GM18909 (cell line): Measurements from ENCODE around the gene SGSM1.
"Not testable (repeated sequence)": the region's sequence is repeated elsewhere in the genome, so short reads cannot be mapped to it uniquely, and the experiment has no call there.

ENCODE experiments used
- ATAC-seq: cut with Tn5 transposase; IDR thresholded peaks from one replicate; pipeline ENCODE4 v1.9.1; 2021; ENCODE audit warnings: mild to moderate bottlenecking; ENCODE audit not compliant: unreplicated experiment, poor library complexity

The SGSM1 gene

DNA sequence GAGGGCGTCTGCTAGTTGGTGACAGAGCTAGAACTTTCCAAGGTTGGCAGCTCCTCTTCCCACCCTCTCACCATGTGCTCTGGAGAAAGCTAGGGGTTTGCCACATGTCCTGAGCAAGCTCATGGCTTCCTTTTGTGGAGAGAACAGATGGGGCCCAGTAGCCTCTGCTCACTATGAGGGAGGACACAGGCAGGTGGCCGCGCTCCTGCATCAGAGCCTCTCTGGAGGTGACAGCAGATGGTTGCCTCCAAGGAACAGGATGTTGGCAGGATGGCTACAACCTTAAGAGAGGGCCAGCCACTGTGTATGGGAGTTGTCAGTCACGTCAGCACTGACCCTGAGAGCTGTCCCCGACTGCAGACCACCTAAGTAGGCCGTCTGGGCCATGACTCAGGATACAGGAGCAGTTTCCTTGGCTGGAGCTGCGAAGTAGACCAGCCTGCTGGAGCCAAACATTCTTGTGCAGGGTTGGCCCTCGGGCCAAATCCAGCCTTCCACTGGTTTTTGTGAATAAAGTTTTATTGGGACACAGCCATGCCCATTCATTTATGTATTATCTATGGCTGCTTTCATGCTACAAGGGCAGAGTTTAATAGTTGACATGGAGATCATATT, 28.0 kb downstream of the SGSM1 start:
- ATAC-seq = no peak

DNA sequence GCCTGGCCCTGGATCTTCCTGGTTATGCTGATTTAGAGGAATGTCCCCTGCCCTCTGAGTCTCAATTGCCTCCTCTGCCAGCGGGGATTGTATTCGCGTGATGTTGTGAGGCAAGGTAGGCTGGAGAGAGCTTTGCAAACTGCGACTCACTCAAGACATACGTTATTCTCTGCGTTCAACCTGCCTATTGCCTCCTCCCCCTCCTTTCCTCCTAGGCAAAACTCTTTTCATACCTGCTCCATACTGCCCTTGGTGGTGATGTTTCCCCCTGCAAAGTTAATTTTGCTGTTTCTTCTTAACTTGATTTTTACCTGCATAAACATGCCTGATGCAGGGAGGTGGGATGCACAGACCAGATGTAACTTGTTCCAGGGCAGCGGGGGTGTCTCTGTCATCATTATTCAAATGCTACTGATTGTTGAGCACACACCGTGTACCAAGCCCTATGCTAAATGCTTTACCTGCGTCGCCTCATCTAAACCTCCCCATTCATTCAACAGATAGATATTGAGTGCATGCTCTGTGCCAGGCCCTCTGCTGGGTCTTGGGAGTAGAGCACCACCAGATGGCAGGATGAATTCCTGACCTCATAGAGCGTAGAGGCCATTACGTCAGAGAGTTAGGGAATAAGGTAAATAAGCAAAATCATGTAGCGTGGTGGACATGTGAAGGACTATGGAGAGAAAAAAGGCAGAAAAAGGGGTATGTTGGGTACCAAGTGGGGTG, 29.0 kb downstream of the SGSM1 start:
- no peak for ATAC-seq

DNA sequence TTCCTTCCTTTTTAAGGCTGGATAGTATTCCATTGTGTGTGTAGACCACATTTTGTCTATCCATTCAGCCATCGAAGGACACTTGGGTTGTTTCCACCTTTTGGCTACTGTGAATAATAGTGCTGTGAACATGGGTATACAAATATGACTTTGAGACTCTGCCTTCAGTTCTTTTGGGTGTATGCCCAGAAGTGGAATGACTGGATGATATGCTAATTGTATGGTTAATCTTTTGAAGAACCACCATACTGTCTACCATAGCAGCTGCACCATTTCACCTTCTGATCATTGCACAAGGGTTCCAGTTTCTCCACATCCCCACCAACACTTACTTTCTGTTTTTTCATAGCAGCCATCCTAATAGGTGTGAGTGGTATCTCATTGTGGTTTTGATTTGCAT, 30.3 kb downstream of the SGSM1 start:
- no peak for ATAC-seq

DNA sequence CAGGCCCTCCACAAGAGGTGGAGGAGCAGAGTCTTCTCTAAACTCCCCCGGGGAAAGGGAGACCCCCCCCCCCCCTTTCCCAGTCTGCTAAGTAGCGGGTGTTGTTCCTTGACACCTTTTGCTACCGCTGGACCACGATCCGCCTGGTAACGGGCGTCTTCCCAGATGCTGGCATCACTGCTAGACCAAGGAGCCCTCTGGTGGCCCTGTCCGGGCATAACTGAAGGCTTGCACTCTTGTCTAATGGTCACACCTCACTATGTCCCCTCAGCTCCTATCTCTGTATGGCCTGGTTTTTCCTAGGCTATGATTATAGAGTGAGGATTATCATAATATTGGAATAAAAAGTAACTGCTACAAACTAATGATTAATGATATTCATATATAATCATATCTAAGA, 31.5 kb downstream of the SGSM1 start:
- ATAC-seq = not testable (repeated sequence)

DNA sequence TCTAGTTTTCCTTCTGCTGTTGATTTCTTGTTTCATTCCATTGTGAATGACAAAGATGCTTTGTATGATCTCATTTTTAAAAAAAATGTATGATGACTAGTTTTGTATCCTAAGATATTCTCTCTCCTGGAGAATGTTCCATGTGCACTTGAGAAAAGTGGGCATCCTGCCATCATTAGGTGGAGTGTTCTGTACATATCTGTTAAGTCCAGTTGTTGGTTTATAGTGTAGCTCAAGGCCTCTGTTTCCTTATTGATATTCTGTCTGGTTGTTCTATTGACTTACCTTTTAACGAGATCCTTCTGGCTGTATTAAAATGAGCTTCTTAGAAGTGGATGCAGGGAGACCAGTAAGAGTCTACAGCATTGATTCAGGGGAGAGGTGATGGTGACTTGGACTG, 35.2 kb downstream of the SGSM1 start:
- no peak for ATAC-seq

DNA sequence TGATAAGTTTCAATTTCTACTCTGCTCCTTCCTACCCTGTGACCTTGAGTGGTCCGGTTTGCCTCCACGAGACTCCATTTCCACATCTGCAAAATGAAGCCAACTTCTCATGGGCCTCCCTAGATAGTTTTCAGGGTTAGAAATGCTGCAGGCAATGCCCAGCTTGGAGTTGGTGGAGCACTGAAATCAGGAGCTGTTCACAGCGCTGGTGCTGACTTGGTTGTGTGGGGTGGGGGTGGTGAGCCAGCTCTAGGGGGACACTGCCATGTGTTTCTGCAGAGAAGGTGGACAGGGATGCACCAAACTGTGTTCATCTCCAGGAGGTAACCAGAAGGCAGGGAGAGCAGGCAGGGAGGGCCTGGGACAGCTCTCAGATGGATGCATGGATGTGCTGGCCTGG, 37.0 kb downstream of the SGSM1 start:
- no peak for ATAC-seq

DNA sequence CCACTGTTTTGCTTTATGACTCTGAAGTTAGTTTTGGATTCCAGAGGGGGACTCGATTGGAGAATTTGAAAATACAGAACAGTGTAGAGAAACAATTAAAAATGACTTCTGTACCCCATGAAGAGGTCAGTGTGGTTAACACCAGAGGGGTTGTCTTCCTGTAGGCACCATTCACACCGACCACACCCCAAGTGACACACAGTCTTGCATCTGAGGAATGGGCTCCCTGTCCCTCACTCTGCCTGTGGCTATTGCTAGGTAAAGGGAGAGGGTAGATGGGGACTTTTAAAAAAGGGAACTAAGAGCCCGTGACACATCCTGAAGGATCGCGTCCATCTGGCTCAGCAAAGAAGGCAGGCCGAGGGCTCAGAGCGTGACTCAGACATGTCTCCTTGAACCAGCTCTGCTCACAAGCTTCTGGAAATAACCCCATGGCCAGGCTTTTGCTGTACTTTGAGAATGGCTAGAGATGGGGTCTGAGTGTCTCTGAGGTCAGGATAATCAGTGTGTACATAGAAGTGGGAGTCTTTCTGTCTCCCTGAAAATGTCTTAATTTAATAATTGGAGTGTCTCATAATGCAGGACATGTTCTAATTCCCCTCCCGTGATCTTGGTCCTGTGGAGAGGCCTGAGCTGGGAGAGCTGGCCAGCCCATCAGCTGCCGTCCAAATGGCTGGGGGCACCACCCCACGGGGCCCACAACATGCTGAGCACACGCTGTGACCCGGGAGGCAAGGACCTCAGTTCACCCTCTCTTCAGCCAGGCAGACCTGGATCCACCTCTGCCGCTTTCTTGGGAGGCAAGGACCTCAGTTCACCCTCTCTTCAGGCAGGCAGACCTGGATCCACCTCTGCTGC, 39.3 kb downstream of the SGSM1 start:
- no peak for ATAC-seq

DNA sequence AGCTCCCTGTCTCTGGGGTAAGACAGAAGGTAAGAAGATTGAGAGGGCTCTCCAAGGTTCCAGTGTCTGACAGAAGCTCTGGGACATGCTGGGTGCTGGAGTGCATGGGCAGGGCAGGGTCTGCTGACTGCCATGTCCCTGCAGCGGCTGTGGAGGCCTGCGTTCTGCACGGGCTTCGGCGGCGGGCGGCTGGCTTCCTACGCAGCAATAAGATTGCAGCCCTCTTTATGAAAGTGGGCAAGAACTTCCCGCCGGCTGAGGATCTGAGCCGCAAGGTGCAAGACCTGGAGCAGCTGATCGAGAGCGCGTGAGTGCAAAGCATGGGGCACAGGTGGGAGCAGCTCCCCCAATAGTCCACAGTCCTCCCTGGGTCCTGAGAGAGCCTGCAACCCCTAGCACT, 41.5 kb downstream of the SGSM1 start:
- no peak for ATAC-seq

DNA sequence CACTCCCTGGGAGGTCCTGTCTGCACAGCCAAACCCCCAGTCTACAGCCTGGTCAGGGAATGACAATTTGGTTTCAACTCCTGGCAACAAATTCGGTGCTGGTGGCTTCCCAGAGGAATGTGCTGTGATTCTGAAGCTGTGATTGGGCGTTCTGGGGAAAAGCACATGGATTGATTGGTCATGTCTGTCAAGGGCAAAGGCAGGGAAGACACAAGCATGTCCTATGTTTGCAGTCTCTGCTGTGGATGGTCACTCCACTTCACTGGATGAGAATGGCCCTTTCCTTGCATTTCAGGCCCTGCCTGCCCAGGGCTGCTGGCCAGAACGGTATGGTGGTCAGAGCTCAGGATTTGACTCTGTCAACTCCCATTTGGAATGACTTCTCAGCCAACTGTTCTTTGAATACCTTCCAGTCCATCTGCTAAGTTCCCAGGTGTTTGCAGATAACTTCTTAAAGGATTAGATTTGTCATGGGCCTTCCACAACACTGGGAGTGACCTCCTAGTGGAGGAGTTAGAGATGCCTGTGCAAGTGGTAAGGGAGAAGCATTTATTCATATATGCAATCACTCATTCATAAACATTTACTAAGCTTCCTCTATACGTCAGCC, 42.7 kb downstream of the SGSM1 start:
- ATAC-seq = no peak

DNA sequence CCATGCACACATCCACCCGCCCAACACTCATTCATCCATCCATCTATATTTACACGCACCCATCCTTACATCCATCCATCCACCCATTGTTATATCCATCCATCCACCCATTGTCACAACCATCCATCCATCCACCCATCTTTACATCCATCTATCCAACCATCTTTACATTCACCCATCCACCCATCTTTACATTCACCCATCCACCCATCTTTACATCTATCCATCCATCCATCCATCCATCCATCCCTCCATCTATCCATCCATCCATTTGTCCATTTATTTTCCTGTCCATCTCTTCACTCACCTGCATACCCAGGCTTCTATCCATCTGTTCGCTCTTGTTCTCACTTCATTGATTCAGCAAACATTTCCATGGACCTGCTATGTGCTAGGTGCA, 49.8 kb downstream of the SGSM1 start:
- ATAC-seq = no peak

DNA sequence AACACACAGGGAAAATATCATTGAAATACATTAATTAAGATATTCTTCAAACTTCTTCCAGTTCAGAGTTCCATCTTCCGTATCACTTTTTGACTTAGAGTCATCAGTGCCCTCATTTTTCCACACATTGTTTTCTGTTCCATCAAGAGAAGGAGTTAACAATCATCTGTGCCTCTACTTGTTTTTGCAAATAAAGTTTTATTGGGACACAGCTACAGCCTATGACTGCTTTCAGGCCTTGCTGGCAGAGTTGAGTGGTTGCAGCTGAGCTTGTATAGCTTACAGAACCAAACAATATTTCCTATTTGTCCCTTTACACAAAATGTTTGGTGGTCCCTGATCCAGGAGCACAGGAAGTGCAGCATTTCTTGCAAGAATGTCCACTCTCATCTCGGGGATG, 51.6 kb downstream of the SGSM1 start:
- no peak for ATAC-seq

DNA sequence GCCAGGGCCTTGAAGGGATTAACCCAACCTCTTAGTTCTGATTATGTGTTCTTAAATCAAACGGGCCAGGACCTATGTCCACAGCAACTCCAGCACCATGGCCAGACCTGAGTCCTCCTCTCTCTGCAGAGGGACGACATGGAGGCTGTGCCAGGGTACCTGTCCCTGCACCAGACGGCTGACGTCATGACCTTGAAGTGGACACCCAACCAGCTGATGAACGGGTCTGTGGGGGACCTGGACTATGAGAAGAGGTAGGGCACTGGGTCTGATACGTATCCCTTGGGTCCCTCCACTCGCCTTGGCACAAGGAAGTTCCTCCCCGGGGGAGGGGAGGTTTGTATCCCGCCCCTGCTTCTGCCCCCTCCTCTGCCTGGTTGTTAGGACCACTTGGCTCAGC, 53.6 kb downstream of the SGSM1 start:
- ATAC-seq = no peak

DNA sequence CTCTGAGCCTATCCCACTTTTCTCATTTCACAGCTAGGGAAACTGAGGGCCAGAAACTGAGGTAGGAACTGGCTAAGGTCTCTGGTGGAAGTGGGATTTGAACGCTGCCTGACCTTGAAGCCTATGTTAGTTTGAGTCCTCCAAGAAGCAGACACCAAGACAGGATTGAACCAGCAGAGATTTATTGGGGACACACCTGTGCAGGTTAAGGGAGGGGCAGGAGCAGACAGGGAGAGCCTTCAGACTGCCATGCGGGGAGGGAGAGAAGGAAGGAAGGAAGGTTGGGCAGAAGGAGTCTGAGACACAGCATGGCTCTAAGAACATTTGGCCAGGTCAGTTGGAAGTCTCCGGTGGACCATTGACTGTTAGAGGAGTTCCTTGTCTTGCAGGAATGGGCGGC, 59.5 kb downstream of the SGSM1 start:
- ATAC-seq = no peak

DNA sequence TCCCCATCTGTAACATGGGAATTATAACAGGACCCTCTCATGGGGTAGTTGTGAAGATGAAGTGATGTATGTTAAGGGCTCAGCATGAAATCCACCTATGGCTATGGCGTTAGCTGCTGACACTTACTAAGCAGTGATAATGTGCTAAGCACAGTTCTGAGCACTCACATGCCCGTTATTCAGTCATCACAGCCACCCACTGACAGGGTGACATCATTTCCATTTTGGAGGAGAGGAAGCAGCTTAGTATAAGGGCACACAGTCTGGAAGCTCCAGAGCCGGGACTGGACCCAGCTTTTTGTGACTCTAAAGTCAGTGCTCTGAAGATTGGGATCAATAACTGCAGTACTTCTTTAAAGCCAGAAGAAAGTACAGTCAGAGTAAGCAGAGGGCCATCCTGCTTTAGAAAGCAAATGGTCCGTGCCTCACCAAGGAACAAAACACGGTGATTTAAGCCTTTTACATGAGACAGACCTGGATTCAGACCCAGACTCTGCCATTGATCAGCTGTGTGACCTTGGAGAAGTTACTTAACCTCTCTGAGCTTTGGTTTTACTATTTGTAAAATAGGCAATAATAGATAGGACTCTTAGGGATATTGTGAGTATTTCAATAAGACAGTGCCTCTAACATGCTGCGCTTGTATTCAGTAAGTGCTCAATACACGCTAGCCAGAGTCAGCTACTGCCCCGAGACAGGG, 61.5 kb downstream of the SGSM1 start:
- no peak for ATAC-seq

DNA sequence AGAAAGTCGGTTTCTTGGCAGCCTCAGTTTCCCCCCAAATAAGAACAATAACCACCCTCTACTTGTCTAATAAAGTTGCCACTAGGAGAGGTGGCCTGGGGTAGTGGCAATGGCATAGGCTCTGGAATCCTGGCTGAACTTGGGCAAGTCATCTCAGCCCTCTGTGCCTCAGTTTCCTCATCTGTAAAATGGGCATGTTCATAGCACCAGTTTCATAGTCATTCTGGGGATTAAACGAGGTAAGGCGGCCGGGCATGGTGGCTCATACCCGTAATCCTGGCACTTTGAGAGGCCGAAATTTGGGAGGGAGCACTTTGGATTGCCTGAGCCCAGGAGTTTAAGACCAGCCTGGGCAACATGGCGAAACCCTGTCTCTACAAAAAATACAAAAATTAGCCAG, 63.0 kb downstream of the SGSM1 start:
- no peak for ATAC-seq

DNA sequence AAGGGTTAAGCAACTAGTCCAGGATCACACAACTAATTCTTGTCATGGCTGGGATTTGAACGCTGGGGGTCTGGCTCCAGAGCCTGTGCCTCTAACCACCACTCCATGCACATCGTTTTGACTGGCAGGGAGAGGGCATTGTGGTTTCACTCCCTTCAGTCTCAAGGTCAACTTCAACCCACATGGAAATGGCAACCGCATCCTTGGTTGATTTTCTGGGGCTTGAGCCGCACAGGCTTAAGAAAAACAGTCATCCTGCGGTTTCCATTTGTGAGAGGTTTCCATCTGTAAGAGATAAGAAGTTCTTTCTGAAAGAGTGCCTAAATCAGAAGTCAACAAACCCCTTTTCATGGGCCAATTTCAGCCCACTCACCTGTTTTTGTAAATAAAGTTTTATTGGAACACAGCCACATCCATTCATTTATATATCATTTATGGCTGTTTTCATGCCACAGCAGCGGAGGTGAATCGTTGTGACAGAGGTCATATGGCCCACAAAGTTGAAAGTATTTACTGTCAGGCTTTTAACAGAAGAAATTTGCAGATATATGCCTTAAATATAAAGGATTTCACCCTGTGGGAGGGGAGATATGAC, 65.7 kb downstream of the SGSM1 start:
- no peak for ATAC-seq

DNA sequence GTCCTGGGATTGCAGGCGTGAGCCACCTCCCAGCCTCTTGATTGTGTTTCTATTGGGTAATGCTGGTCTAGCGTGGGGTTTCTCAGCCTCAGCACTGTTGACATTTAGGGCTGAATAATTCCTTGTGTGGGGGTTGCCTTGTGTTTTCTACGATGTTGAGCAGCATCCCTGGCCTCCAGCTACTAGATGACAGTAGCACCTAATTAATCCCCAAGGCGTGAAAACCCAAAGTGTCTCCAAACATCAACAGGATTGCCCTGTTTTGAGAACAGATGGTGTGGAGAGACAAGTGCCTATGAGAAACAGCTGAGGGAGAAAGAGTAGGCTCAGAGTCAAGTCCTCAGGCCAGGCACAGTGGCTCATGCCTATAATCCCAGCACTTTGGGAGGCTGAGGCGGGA, 67.2 kb downstream of the SGSM1 start:
- no peak for ATAC-seq

DNA sequence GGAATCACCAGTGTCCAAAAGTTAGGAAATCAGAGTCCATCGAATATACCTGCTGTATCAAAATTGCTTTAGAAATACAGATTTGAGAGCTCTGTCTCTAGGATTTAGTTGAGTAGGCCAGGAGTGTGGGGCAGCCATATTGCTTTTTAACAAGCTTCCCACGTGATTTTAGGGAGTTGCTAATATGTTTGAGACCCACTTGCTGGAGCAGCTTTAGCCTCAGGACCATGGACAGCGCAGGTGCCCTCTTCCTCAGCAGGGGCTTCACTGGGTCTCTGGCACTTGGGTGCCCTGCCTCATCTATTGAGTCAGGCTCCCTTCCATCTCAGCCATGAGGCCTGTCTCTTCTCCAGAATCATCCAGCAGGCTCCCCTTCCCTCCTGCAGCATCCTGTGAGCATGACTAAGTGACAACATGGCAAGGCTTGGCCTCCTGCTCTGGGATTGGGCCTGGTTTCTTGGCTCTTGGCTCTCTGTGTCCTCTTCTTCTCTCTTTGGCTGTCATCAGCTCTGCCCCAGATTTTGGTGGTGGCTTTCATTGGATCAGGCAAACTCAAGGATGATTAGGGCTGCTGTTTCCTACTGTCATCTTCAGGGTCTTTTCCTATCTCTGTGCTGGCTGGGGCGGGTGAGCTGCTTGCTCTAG, 70.0 kb downstream of the SGSM1 start:
- ATAC-seq = no peak

DNA sequence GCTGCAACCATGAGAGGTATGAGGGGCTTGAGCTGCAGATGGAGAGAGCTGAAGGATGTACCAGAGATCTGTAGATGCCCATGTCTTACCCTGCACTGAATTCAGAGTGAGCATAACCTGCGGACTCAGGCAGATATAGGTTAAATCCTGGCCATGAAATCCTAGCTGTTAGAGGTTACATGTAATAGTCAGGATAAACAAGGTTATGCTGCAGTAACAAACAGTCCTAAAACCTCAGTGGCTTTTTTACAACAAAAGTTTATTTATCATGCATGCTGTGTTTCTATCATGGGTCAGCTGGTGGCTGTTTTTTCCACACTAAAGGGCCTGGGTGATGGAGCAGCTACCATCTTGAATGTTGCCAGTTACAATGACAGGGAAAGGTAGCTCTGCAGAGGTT, 70.7 kb downstream of the SGSM1 start:
- no peak for ATAC-seq

DNA sequence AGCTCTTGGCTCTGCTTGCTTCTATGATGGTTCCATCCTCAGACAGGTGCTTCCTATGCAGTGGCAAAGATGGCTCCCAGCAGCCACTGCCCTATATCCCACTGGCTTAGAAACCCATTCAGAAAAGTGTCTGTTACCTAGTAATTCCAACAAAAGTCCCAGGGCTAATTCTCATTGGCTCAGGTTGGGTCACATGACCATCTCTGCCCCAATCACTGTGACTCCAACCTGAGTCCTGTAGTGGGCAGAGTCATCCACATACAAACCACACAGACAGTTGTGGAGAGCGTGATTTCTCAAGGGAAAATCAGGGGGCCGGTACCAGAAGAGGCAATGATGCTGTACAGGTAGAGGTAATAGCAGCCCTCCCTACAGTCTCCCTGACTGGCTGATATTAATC, 73.0 kb downstream of the SGSM1 start:
- ATAC-seq = no peak
